AG09309 (cell line): Measurements from ENCODE around the gene HCN3.
A peak's percentile ranks its signal among the peaks of the same experiment; 100 is the strongest.

ENCODE experiments used
- DNase-seq: peaks from one replicate; pipeline ENCODE4 v3.0.0-alpha.2; 2010; ENCODE audit warnings: low read depth
- H3K4me3 ChIP-seq: 2 replicates; pipeline ENCODE4 v1.5.1; 2011; ENCODE audit warnings: mild to moderate bottlenecking, low read depth, low read length, moderate library complexity; ENCODE audit not compliant: control insufficient read depth
- TF ChIP-seq, protein P1 (sequence below): IDR thresholded peaks from 2 replicates; pipeline ENCODE4 v1.5.1; 2011; ENCODE audit warnings: mild to moderate bottlenecking, low read depth, low read length, inconsistent platforms; ENCODE audit not compliant: insufficient read depth, control insufficient read depth; ENCODE audit errors: missing control alignments

The HCN3 gene

DNA sequence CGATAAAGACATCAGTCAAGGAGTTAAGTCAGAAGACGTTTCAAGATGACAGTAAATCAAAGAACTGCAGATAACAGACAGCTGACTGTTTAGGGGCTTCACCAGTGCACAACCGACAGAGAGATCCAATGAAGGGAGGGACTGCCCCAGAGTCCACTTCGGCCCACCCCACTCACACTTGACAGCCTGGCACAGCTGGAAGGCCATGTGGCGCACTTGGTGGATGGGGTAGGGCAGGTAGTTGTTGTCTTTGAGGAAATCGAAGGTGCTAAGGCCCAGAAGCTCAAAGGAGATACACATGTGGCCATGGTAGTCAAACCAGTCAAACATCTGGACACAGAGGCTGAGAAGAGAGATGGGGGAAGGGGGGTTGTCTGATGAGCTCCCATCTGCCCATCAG is 10.7 kb upstream of the HCN3 start:
- no peak for DNase-seq
- TF ChIP-seq, protein P1, sequence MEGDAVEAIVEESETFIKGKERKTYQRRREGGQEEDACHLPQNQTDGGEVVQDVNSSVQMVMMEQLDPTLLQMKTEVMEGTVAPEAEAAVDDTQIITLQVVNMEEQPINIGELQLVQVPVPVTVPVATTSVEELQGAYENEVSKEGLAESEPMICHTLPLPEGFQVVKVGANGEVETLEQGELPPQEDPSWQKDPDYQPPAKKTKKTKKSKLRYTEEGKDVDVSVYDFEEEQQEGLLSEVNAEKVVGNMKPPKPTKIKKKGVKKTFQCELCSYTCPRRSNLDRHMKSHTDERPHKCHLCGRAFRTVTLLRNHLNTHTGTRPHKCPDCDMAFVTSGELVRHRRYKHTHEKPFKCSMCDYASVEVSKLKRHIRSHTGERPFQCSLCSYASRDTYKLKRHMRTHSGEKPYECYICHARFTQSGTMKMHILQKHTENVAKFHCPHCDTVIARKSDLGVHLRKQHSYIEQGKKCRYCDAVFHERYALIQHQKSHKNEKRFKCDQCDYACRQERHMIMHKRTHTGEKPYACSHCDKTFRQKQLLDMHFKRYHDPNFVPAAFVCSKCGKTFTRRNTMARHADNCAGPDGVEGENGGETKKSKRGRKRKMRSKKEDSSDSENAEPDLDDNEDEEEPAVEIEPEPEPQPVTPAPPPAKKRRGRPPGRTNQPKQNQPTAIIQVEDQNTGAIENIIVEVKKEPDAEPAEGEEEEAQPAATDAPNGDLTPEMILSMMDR, result no peak
- no peak overlapping the region for H3K4me3 ChIP-seq

GRCh38 chr1:155267373-155267772 is 9.9 kb upstream of the HCN3 start:
- DNase-seq, result no peak
- H3K4me3 ChIP-seq, result no peak overlapping the region
- TF ChIP-seq, protein P1, result no peak

DNA sequence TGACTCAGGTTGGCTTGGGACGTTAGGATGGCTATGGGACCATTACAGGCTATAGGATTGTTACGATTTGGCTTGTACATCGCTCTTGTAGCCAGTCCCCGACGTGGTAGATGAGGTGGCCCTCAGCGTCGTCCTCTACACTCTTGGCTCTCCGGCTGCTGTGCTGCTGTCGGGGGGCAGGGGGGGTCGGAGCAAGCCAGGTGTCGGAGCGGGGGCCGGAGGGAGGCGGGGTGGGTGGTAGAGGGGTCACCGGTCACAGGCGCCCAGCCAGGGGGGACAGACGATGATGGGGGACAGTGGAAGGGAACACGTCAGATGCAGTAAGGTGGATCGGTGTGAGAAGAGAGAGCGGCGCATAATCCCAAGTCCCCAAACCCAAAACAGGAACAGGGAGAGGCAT is 8.6 kb upstream of the HCN3 start:
- no peak overlapping the region for H3K4me3 ChIP-seq
- TF ChIP-seq, protein P1, result no peak
- DNase-seq, result no peak

DNA sequence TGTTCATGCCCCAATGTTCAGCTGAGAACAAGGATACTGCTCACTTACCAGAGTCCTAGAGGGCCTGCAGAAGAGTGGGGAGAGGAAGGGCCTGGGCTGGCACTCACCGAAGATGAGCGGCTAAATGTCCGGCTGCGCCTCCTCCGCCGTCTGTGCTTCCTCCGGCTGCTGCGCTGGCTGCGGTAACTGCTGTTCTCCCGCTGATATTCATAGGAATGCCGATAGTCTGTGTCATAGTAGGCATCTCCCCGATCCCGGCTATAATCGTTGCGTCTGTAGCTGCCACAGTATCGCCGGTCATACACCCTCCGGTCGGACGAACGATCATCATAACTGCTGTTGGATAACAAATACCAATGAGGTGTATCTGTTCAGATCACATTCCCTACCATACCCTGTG is 7.9 kb upstream of the HCN3 start:
- DNase-seq, result no peak
- TF ChIP-seq, protein P1, result no peak
- no peak overlapping the region for H3K4me3 ChIP-seq

GRCh38 chr1:155272466-155273342 is 4.6 kb upstream of the HCN3 start:
- DNase-seq, result no peak
- TF ChIP-seq, protein P1, result no peak
- peak overlapping the region; percentile 76 for H3K4me3 ChIP-seq

- peak within 1 kb of the TSS; percentile 76 for H3K4me3 ChIP-seq
- TF ChIP-seq, protein P1, result no peak
- DNase-seq, result peak; percentile 43
These were observed 3.7 kb upstream of the HCN3 start, which contains the start of gene CLK2 for GRCh38 chr1:155273343-155274245. Gene CLK2 (minus strand): TSS chr1:155273504. CDS start chr1:155270977, 2,527 bp downstream.
